IMR-90 (cell line): ENCODE results near the gene WDR89.
"Not testable (repeated sequence)": the region's sequence is repeated elsewhere in the genome, so short reads cannot be mapped to it uniquely, and the experiment has no call there.

Experiments used
- BHLHE40 ChIP-seq: fragments of 150-350 bp; IDR thresholded peaks from 2 replicates; pipeline ENCODE4 v1.6.1; 2016; ENCODE audit warnings: mild to moderate bottlenecking, low read depth, low read length
- CEBPB ChIP-seq: IDR thresholded peaks from 2 replicates; pipeline ENCODE4 v1.6.1; 2012; ENCODE audit warnings: low read depth, low read length, improper control_type of control experiment
- CTCF ChIP-seq: conservative IDR thresholded peaks from 2 replicates; pipeline ENCODE4 v1.5.1; 2012; ENCODE audit warnings: mild to moderate bottlenecking, low read depth, low read length, improper control_type of control experiment
- FOS ChIP-seq: fragments of 150-350 bp; IDR thresholded peaks from 2 replicates; pipeline ENCODE4 v1.6.1; 2016; ENCODE audit warnings: low read depth, low read length
- POLR2A ChIP-seq: IDR thresholded peaks from 2 replicates; pipeline ENCODE4 v1.6.1; 2012; ENCODE audit warnings: mild to moderate bottlenecking, low read depth, low read length
- RAD21 ChIP-seq: IDR thresholded peaks from 2 replicates; pipeline ENCODE4 v1.6.1; 2012; ENCODE audit warnings: low read length, improper control_type of control experiment
- RCOR1 ChIP-seq: IDR thresholded peaks from 2 replicates; pipeline ENCODE4 v1.6.1; 2012; ENCODE audit warnings: mild to moderate bottlenecking, low read length, improper control_type of control experiment; ENCODE audit not compliant: insufficient replicate concordance
- RFX5 ChIP-seq: IDR thresholded peaks from 2 replicates; pipeline ENCODE4 v1.8.0; 2012; ENCODE audit warnings: low read depth, mild to moderate bottlenecking, low read length, moderate library complexity
- SMC3 ChIP-seq: fragments of 150-350 bp; IDR thresholded peaks from 2 replicates; pipeline ENCODE4 v1.6.1; 2016; ENCODE audit warnings: low read depth, mild to moderate bottlenecking, antibody characterized with exemption, low read length, moderate library complexity

- not testable (repeated sequence) for TF ChIP-seq CTCF, RCOR1, CEBPB, POLR2A, FOS, RFX5, RAD21, SMC3, BHLHE40
Measured at GRCh38 chr14:63583046-63583445, 58.6 kb downstream of the WDR89 start.
